NCI-H2227 treated with DMSO at 0.1 percent for 48 hours (cell line): Measurements from ENCODE around the gene KDM2B.

ENCODE experiments used
- DNase-seq: peaks from one replicate; lab custom pipeline; 2025; lab: John Stamatoyannopoulos, UW

The KDM2B gene

DNA sequence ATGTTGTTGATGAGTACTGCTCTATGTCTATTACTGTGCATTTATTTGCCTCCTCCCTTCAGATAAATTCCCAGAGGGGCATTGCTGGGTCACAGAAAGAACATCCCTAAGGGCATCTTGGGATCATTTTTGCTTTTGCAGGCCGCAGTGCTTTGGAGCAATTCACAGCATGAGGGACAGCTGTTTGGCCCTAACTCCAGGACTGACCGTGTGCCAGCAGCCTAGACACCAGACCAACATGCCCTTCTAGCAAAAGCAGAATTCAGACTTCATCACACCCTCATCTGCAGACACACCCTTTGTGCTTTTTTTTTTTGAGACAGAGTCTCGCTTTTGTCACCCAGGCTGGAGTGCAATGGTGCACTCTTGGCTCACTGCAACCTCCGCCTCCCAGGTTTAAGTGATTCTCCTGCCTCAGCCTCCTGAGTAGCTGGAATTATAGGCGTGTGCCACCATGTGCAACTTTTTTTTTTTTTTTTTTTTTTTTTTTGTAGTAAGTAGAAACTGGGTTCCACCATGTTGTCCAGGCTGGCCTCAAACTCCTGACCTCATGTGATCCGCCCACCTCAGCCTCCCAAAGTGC is 149.9 kb downstream of the KDM2B start:
- DNase-seq: no peak

- DNase-seq: no peak
Observed at GRCh38 chr12:121428883-121429282, 151.9 kb downstream of the KDM2B start.

- no peak for DNase-seq
Observed at GRCh38 chr12:121427556-121428050, 153.2 kb downstream of the KDM2B start.

GRCh38 chr12:121424624-121424975 is 156.2 kb downstream of the KDM2B start:
- no peak for DNase-seq

- DNase-seq: no peak
Observed at GRCh38 chr12:121423682-121424623, 156.9 kb downstream of the KDM2B start.

GRCh38 chr12:121423253-121423652 is 157.6 kb downstream of the KDM2B start:
- no peak for DNase-seq

GRCh38 chr12:121420109-121420508 is 160.7 kb downstream of the KDM2B start:
- DNase-seq: no peak

- no peak for DNase-seq
Observed at GRCh38 chr12:121417847-121418246, 163.0 kb downstream of the KDM2B start.

- DNase-seq: no peak
Observed at GRCh38 chr12:121413917-121414316, 166.9 kb downstream of the KDM2B start.

GRCh38 chr12:121405211-121405610 is 175.6 kb downstream of the KDM2B start:
- no peak for DNase-seq

DNA sequence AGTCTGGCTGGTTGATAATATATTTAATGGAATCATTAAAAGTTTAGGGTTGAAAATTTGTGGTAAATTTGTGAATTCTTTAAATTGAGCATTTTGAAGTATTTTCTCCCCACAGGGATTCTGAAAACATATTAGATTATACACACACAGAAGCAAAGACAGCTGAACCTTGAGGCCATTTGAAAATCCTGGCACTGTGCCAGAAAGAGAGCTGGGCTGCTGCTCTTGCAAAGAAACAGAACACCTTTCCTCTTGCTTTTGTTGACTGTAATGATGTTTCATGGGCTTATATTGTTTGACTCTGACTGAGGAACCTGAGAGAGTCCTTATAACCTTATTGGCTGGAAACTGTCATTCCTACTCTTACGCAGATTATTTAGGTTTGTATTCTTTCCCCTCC is 176.1 kb downstream of the KDM2B start:
- peak; percentile 75 for DNase-seq

GRCh38 chr12:121403721-121404120 is 177.1 kb downstream of the KDM2B start:
- no peak for DNase-seq

DNA sequence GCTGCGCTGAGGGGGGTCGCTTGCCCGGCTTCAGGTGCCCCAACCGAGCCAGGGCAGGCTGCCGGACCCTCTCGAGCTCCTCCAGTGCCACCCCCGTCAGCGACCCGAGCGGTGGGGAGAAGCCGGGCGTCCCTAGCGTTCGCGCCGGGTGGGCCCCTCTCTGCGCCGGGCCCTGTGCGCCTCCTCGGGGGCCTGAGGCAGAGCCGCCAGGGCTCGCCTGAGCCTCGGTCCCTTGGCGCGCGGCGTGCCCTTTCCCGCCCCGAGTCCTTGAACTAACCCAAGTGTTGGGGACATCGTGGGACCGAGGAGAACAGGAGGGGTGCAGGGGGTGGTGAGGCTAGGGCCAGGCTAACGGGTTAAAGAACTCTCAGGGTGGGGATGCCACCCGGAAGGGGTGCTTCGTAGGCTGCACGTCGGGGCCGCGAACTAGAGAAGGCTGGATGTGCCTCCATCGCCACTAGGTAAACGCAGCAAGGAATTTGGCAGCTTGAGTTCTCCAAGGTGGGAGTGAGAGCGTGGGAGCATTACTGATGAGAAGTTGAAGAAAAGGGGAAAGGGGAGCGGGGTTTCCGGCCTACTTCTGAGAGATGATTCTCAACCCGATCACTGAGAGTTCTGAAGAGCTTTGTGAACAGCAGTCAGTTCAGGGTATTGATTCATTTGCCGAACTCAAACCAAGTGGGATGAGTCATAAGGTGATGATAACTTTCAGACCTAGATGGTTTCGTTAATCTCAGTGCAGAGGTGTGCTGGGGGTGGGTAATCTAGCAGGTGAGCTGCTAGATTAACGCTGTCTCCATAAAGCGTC is 180.3 kb downstream of the KDM2B start:
- peak; percentile 28 for DNase-seq

- peak; percentile 98 for DNase-seq
Observed at GRCh38 chr12:121399391-121400331, 181.2 kb downstream of the KDM2B start, which contains the start of gene RNF34. RNF34 (plus strand) TSS chr12:121400118; CDS start chr12:121400213, 95 bp downstream.

GRCh38 chr12:121398355-121398754 is 182.5 kb downstream of the KDM2B start:
- DNase-seq: no peak

DNA sequence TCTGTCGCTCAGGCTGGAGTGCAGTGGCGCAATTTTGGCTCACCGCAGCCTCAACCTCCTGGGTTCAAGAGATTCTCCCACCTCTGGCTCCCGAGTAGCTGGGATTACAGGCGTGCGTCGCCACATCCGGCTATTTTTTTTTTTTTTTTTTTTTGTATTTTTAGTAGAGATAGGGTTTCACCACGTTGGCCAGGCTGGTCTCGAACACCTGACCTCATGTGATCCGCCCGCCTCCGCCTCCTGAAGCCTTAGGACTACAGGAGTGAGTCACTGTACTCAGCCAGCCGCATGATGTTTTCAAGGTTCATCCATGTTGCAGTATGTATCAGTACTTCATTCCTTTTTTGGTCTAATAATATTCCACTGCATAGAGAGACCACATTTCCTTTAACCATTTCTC is 183.3 kb downstream of the KDM2B start:
- DNase-seq: no peak

DNA sequence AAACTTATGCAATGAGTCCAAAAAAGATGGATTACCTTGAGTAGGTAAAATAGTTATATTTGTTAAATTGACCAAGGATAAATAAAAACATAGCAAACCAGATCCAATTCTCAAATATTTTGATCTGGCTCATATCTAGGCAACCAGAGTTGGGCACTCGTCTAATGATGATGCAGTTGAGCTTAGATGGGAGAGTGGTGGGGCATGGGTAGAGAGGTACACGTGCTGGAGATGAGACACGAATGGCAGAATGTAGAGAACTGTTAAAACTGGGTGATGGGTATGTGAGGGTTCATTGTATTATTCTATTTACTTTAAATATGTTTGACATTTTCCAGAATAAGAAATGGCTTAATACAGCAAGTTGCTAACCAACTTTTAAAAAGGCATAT is 188.5 kb downstream of the KDM2B start:
- DNase-seq: no peak

DNA sequence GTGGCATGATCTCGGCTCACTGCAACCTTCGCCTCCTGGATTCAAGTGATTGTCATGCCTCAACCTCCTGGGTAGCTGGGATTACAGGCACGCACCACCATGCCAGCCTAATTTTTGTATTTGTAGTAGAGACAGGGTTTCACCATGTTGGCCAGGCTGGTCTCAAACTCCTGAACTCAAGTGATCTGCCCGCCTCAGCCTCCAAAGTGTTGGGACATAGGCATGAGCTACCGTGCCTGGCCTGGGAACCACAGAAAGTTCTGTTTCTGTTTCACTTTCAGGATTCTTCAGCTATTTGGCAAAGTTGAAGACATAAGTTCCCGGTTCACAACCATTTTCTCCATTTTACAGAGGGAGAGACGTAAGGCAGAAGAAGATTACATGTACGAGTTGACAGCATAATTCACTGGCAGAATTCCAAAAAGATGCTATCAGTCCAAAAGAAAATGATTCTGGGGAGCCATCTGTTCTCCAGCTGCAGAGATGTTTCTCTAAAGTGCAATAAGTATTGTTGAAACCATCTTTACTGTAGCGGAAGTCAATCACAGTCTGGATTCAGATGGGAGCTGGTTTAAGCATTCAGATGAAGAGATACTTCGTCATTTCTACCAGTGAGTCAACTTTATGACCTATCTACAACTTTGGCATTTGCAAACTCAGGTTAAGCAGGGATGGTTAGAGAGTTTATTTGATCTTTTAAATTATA is 189.1 kb downstream of the KDM2B start:
- peak; percentile 43 for DNase-seq

DNA sequence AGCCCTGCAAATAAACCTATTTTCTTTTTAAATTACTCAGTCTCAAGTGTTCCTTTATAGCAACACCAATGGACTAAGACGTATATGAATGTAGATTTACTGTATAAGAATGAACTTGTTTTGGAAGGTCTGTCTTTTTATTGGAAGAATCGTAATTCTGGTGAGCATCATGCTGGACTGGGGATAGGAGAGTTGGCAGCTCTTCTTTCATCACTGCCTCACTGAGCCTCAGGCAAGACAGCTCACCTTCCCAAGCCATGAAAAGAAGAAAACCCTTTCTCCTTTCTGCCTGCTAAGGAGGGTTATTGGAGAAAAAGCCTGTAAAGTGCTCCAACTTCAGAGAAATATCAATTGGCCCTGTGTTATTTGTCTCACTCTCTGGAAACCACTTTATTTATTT is 190.0 kb downstream of the KDM2B start:
- no peak for DNase-seq

DNA sequence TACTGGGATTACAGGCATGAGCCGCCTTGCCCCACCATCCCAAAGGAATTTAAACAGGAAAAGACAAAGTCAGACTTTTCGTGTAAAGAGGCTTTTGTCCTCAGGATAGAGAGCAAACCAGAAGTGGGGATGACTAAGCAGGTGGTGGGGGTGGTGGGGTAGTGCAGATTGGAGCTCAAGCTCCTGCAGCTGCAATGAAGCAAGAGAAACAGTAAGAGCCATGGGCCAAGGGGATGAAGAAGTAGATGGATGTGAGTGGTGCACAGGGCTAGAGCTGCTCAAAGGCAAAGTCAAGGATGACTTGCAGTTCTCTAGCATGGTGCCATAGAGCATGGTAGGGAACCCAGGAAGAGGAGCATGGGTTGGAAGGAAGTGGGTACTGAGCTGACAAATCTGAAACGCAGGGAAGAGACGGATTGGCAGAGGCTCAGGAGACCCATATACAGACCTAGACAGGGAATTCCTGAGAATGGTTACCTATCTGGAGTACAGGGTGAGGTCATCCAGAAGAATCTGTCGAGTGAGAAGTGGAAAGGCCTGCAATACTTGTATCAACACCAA is 192.3 kb downstream of the KDM2B start:
- no peak for DNase-seq
